ENCODE measurements around the gene SIPA1L3.

SIPA1L3 gene

GRCh38 chr19:38084196-38084595 lies 177.2 kb downstream of the SIPA1L3 start:
- in situ Hi-C loops (cut with HindIII; ENCODE audit: low sequenced_read_pairs) = no loop called here

GRCh38 chr19:38089440-38089839 lies 182.4 kb downstream of the SIPA1L3 start:
- in situ Hi-C loops (cut with HindIII; ENCODE audit: low sequenced_read_pairs) = no loop called here

DNA sequence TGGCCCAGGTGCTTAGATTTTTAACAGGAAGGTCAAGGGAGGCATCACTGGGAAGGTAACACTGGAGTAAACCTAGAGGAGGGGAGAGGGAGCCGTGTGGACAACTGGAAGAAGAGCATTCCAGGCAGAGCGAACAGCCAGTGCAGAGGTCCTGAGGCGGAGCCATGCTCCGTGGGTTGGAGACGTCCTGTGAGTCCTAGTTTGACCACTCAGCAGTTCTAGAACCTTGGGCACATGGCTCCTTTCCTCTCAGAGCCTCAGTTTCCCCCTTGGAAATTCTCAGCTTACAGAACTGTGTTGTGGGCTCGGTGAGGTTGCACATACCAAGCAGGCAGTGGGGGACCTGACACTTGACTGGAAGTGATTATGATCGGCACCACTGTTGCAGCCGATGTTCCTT lies 186.1 kb downstream of the SIPA1L3 start:
- in situ Hi-C loops (cut with HindIII; ENCODE audit: low sequenced_read_pairs) = no loop called here

DNA sequence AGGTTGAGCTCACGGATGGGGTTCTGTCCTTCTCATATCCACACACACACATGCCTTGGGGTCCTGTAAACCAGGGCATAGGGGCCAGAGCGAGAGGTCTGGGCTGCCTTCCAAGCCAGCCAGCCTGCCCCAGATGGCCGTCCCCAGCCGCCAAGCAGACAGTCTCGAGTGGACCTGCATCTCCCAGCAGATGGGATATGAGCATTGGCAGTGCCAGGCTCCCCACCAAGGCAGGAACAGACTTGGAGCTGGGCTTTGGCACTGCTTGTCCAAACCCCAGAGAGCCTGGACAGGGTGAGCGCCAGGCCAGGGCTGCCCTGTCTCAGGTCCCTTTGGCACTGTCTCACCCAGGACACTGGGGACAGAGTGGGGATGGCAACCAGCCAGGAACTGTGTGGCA lies 186.6 kb downstream of the SIPA1L3 start:
- in situ Hi-C loops (cut with HindIII; ENCODE audit: low sequenced_read_pairs) = no loop called here

DNA sequence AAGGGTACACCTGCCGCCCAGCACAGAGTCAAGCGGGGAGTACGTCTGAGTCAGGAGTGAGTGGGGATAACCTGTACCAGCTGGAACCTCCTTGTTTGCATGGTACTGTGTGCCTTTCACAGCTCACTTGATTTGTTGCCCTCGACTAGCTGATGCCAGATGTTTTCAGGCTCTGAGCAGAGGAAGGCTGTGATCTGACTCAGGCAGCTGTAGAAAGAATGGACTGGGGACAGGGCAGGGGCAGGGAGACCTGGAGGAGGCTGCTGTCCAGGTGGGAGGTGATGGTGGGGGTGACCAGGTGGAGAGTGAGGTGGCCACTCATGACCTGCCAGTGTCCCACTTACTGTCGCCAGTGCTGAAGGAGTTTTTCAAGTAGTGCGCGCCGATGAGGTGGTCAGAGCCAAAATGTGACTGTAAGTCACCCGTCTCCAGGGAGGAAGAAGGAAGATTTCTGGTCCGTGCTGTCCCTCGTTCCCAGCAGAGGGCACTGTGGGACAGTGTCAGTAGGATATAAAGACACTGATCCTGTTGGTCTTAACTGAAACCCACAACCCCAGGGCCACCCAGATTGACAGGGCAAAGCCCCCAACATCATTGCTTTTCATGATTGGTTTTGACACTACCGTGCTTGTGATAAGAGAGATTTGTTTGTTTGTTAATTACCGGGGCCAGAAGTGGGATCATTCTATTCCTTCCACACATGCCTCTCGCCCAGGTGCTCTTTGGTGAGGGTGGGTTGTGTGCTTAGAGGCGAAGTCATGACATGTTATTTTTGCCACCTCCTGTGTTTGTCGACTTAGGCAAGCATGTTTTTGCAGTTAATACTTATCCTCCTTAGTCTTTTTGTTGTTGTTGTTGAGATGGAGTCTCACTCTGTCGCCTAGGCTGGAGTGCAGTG lies 188.7 kb downstream of the SIPA1L3 start:
- in situ Hi-C loops (cut with HindIII; ENCODE audit: low sequenced_read_pairs) = no loop called here

DNA sequence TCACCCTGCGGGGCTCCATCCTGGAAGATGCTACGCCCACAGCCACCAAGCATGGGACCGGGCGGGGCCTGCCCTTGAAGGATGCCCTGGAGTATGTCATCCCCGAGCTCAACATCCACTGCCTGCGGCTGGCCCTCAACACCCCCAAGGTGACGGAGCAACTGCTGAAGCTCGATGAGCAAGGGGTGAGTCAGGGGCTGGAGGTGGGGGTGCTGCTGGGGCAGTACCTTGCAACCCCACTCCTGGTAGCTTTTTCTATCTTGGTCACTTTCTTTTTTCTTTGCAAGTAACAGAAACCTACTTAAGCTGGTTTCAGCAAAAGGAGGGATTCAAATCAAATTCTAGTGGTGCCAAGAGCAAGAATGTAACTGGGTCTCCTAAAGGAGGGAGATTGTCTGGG lies 193.0 kb downstream of the SIPA1L3 start:
- in situ Hi-C loops (cut with HindIII; ENCODE audit: low sequenced_read_pairs) = no loop called here

GRCh38 chr19:38100589-38100988 lies 193.6 kb downstream of the SIPA1L3 start:
- in situ Hi-C loops (cut with HindIII; ENCODE audit: low sequenced_read_pairs) = no loop called here

DNA sequence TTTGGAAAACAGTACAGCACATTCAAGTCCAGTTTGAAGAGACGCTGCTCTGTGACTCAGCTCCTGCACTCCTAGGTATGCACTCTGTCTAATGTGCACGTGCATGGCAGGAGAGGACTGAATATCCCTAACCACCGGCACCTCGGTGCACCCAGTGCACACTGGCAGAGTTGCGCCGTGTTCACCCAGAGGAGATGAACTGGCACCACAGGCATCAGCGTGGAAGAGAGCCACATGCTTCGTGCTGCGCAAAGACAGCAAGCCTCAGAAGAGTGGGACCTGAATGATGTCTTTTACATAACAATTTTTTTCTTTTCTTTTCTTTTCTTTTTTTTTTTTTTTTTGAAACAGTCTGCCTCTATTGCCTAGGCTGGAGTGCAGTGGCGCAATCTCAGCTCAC lies 194.7 kb downstream of the SIPA1L3 start:
- in situ Hi-C loops (cut with HindIII; ENCODE audit: low sequenced_read_pairs) = no loop called here

DNA sequence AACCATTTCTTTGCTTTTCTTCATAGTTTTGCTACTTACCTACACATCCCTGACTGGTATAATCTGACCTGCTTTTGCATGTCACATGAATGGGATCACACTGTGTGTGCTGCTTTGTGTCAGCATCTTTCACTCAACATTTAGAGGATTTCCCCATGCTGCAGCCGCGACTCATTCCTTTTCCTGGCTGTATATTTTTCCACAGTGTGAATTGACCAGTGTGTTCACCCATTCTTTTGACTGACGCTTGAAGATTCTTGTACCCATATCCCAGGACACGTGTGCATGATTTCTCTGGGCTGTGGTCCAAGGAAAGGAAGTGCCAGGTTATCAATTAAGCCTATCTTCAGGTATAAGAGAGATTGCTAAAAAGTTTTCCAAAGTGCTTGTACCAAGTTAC lies 198.6 kb downstream of the SIPA1L3 start:
- in situ Hi-C loops (cut with HindIII; ENCODE audit: low sequenced_read_pairs) = no loop called here

DNA sequence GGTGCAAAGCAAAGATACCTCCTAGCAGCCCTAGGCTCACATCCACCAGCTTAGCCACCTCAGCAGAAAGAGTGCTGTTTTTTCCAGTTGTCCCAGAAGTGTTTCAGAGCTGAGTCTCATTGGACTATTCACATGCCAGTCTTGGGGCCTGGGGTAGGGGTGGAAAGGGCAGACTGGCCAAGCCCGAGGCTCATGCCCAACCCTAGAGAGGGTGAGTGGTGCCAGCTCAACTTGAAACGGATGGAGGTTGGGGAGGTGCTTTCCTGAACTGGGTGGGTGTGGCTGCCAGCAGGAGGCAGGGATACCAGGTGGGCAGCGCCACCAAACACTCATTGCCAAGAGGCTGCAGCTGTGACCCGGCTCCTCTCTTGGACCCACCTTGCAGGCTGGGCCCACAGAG lies 200.1 kb downstream of the SIPA1L3 start:
- in situ Hi-C loops (cut with HindIII; ENCODE audit: low sequenced_read_pairs) = no loop called here

DNA sequence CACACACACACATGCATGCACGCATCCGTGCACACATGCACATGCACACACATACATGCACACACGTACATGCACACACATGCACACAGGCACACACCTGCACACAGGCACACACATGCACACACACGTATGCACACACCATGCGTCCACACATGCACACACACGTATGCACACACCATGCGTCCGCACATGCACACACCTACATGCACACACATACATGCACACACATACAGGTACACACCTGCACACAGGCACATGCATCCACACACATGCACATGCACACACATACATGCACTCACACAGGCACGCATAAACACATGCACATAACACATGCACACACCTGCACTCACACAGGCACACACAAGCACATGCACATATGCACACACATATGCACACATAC lies 204.9 kb downstream of the SIPA1L3 start:
- in situ Hi-C loops (cut with HindIII; ENCODE audit: low sequenced_read_pairs) = no loop called here

DNA sequence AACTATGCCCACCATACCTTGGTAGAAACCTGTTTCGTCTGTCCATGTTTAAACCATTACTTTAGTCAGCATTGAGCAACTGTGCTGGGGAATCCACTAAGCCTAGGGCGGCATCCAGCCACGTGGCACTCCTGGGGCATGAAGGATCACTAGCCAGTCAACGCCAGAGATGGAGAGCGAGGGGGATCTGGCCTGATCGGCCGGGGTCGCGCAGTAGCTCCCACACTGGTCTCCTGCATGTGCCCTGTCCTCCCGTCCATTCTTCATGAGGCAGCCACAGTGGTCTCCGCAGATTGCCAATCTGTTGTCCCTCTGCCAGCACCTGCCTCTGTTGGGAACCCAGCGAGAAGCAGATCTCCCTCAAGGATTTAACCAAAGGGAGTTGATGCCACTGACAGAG lies 207.6 kb downstream of the SIPA1L3 start:
- in situ Hi-C loops (cut with HindIII; ENCODE audit: low sequenced_read_pairs) = no loop called here

DNA sequence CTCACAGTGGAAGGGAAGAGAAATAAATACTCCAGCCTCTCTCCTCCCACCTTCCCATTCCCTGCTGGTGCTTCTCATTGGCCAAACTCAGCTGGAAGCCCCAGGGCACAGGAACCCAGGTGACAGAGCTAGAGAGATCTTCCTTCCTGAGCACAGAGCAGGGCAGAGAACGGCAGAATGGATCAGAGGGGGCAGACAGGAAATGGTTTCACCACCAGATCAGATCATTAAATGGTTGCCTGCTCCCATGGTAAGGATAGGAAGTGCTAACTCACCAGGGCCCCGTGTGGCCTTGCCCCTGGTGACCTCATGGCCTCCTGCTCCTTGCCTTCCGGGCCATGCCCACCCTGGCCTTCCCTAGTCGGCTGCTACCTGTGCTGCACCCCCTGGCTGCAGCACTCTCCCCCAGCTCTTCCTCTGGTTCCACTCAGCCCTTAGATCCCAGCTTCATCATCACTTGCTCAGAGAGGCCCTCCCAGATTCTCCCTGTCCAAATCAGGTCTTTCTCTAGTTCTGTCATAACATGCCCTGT lies 208.3 kb downstream of the SIPA1L3 start:
- in situ Hi-C loops (cut with HindIII; ENCODE audit: low sequenced_read_pairs) = no loop called here

- in situ Hi-C loops (cut with HindIII; ENCODE audit: low sequenced_read_pairs) = no loop called here
Observed at GRCh38 chr19:38118176-38118575, 211.2 kb downstream of the SIPA1L3 start.

DNA sequence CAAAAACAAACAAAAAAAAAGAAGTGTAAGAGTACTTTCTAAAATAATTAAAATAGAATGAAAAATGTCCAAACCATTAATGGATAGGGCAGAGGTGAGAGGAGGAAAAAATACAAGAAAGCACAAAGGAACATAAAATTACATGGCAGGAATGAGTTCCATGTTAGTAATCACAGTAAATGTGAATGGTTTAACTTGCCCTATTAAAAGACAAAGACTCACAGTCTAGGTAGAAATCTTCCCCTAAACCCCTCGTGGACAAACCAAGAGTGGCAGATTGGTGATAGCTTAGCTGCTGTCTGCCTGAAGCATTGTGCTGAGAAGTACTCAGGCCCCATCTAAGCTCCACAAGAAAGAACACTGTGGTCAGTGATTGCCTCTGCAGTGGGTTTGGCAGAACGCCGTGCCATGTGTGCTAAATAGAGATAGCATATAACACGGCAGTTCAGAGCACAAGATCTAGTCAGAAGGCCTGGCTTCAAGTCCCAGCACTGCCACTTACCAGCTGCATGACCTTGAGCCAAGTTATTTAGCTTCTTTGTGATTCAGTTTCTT lies 213.5 kb downstream of the SIPA1L3 start:
- in situ Hi-C loops (cut with HindIII; ENCODE audit: low sequenced_read_pairs) = no loop called here

DNA sequence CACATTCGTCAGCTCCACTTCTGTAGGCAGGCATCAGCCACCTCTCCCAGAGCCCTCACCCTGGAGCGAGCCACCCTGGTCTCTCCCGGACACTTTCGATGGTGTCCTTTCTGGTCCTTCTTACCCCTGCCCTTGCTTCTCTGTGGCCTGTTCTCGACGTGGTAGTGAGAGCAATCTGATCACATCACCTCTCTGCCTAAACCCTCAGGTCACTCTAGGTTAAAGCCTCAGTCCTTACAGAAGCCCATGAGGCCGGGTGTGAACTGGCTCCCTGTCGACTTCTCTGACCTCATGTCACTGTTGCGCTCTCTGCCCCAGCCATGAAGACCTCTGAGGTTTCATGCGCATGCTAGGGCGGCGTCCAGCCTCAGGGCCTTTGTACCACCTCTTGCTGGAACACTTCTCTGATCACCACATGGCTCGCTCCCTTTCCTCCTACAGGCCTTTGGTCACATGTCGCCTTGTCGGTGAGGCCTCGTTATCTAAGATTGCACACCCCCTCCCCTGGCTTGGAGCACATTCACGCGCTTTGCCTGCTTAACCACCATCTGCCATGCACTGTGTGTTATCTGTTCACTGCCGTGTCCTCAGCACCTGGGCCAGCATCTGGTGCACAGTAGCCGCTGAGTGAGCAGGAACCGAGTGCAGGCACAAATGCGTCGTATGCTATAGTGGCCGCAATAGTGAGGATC lies 215.5 kb downstream of the SIPA1L3 start:
- in situ Hi-C loops (cut with HindIII; ENCODE audit: low sequenced_read_pairs) = no loop called here

DNA sequence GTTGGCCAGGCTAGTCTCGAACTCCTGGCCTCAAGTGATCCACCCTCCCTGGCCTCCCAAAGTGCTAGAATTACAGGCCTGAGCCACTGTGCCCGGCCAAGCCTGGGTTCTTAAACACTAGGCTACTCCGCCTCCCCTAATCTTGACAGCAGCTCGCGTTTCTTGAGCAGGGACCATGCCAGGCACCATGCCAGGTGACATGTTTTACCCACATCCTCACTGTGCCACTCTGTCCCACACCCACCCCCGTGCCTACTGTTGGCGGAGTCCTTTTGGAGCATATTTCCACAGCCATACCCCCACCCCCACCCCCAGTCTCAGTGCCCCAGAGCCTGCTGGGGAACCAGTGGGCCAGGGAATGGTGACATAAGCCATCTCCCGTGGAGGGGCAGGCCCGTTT lies 218.2 kb downstream of the SIPA1L3 start:
- in situ Hi-C loops (cut with HindIII; ENCODE audit: low sequenced_read_pairs) = loop anchor here (25.0 kb wide), 1 partner anchor 138 kb away; no protein-coding TSS in a partner anchor

GRCh38 chr19:38130399-38130798 lies 223.4 kb downstream of the SIPA1L3 start:
- in situ Hi-C loops (cut with HindIII; ENCODE audit: low sequenced_read_pairs) = loop anchor here (25.0 kb wide), 1 partner anchor 143 kb away; no protein-coding TSS in a partner anchor

DNA sequence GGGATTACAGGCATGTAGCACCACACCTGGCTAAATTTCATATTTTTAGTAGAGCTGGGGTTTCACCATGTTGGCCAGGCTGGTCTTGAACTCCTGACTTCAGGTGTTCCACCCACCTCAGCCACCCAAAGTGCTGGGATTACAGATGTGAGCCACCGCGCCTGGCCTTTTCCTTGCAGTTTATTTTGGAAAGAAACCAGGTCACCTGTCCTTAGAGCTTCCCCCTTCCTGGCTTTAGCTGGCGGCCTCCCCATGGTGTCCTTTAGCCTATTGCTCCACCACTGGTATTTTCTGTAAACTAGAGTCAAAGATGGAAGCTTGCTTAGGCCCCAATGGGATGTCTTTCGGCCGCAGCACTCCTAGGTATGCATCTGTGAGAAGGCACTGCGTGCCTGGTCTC lies 225.8 kb downstream of the SIPA1L3 start:
- in situ Hi-C loops (cut with HindIII; ENCODE audit: low sequenced_read_pairs) = loop anchor here (25.0 kb wide), 1 partner anchor 145 kb away; no protein-coding TSS in a partner anchor

DNA sequence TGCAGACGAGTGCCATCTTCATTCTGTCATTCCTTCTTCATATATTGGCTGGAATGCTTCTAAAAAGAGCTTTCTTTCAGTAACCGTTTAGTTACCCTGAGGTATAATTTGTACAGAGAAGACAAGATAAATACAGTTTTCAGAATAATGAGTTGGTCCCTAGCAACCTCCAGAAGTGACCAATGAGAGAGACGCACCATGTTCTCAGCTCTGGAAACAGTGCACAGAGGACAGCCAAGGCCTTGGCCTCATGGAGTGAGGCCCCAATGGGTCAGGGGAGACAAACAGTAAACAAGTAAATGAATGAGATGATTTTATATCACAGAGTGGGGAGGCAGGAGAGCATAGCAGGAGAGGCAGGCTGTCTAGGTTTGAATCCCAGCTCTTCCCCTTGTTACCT lies 226.3 kb downstream of the SIPA1L3 start:
- in situ Hi-C loops (cut with HindIII; ENCODE audit: low sequenced_read_pairs) = loop anchor here (25.0 kb wide), 1 partner anchor 146 kb away; no protein-coding TSS in a partner anchor

GRCh38 chr19:38134540-38135149 lies 227.6 kb downstream of the SIPA1L3 start:
- in situ Hi-C loops (cut with HindIII; ENCODE audit: low sequenced_read_pairs) = loop anchor here (25.0 kb wide), 1 partner anchor 147 kb away; no protein-coding TSS in a partner anchor

All from DLD1 (cell line).